Erythroblast (primary cell): ENCODE results near the gene IL1RAP.

Source experiments
- DNase-seq, 2 experiments: peaks; one replicate each; lab custom pipeline; 2025; lab: John Stamatoyannopoulos, UW
- GATA1 ChIP-seq: IDR thresholded peaks from 2 replicates; pipeline ENCODE4 v1.6.1; 2011; ENCODE audit warnings: low read depth, mild to moderate bottlenecking, control low read depth, low read length, moderate library complexity
- POLR2A ChIP-seq: IDR thresholded peaks from 2 replicates; pipeline ENCODE4 v1.6.1; 2011; ENCODE audit warnings: mild to moderate bottlenecking, low read length

The IL1RAP gene

GRCh38 chr3:190606596-190606995 is 92.7 kb downstream of the IL1RAP start:
- no peak for DNase-seq
- TF ChIP-seq GATA1 (no peak), POLR2A (no peak)

GRCh38 chr3:190607021-190607420 is 93.1 kb downstream of the IL1RAP start:
- TF ChIP-seq POLR2A, result no peak
- no peak for TF ChIP-seq GATA1
- DNase-seq, result no peak

GRCh38 chr3:190608850-190609589 is 95.1 kb downstream of the IL1RAP start:
- TF ChIP-seq GATA1, result no peak
- no peak for TF ChIP-seq POLR2A
- DNase-seq, result no peak

GRCh38 chr3:190614226-190615059 is 100.6 kb downstream of the IL1RAP start:
- TF ChIP-seq POLR2A (no peak), GATA1 (no peak)
- DNase-seq, result no peak

- DNase-seq, result no peak
- no peak for TF ChIP-seq GATA1
- no peak for TF ChIP-seq POLR2A
Measured at GRCh38 chr3:190615060-190615384, 101.1 kb downstream of the IL1RAP start.

- DNase-seq, result no peak
- no peak for TF ChIP-seq POLR2A
- no peak for TF ChIP-seq GATA1
Measured at GRCh38 chr3:190615607-190616006, 101.7 kb downstream of the IL1RAP start.

GRCh38 chr3:190616637-190617036 is 102.8 kb downstream of the IL1RAP start:
- TF ChIP-seq GATA1 (no peak), POLR2A (no peak)
- DNase-seq, result no peak

GRCh38 chr3:190617185-190617584 is 103.3 kb downstream of the IL1RAP start:
- no peak for TF ChIP-seq POLR2A
- TF ChIP-seq GATA1, result no peak
- DNase-seq, result peak; percentile 44 to 59

GRCh38 chr3:190618330-190619030 is 104.6 kb downstream of the IL1RAP start:
- DNase-seq, result peak; percentile 30 to 45
- TF ChIP-seq GATA1 (no peak), POLR2A (peak; percentile 25)

- TF ChIP-seq GATA1 (no peak), POLR2A (no peak)
- no peak for DNase-seq
Measured at GRCh38 chr3:190619353-190619752, 105.5 kb downstream of the IL1RAP start.

- no peak for TF ChIP-seq POLR2A
- no peak for TF ChIP-seq GATA1
- no peak for DNase-seq
Measured at GRCh38 chr3:190619761-190620160, 105.9 kb downstream of the IL1RAP start.

- no peak for DNase-seq
Measured at GRCh38 chr3:190620886-190621608, 107.2 kb downstream of the IL1RAP start.

GRCh38 chr3:190621927-190622326 is 108.0 kb downstream of the IL1RAP start:
- no peak for DNase-seq
- no peak for TF ChIP-seq GATA1

More at GRCh38 chr3:190620886-190621608, 107.2 kb downstream of the IL1RAP start:
- TF ChIP-seq GATA1 (no peak), POLR2A (no peak)
